ENCODE measurements around the gene STX7. TPM values are rescaled to one million over a fixed set of nuclear protein-coding genes. Genes with fewer than 3 reads are reported as not detected.
A peak's percentile ranks its signal among the peaks of the same experiment; 100 is the strongest.

Gene STX7
- total and polyA plus RNA-seq, 5 donors, result 14.2 to 69.7 (median 58.3) TPM

DNA sequence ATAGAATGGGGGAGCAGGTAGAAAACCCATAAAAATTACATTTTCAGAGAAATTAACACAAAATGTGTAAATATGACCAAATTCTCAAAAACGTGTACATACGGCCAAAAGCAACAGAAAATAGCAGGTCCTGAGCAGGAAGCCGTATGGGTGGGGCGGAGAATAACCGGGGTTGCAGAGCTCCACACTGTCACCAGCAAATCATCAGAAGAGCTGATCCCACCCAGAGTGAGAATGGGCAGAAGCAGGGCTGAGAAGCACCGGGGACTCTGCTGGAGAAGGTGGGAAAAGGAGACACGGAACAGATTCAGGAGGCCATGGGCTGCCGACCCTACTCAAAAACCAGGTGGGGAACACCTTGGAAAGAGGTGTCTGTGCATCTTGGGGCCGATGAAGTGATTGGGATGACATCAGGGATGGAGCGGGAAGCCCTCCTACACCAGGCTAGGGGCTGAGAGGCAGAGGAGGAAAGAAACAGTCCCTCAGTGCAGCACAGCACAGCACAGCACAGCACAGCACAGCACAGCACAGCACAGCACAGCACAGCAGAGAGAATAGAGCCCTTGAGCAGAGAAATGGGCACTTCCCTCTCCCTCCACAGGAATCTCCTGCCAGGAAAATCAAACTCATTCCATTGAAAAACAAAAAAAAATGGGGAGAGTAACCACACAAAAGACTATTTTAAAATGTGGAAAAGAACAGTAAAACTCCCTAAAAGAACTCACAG lies 22.3 kb downstream of the STX7 start:
- WGBS, result 55% methylated on average over 10 of the region's 10 CpGs
- H3K4me3 ChIP-seq (ENCODE audit: low read length), result no peak overlapping the region
- intact Hi-C loops (cut with DNase I), result no loop called here
- H3K4me1 ChIP-seq (ENCODE audit: control insufficient read depth, insufficient read depth, low read length), result peaks cover 15% of the 10 kb centered on the region
- peak overlapping the region; percentile 6 for H3K27ac ChIP-seq (ENCODE audit: low read length)
- H3K27me3 ChIP-seq (ENCODE audit: control insufficient read depth, insufficient read depth), result no peaks in the 10 kb centered on the region
- no peaks in the 10 kb centered on the region for H3K9me3 ChIP-seq (ENCODE audit: control insufficient read depth, low read length)
- DNase-seq, result peak; percentile 35 to 55 (median 46)
- peak; percentile 80 to 93 for ATAC-seq

DNA sequence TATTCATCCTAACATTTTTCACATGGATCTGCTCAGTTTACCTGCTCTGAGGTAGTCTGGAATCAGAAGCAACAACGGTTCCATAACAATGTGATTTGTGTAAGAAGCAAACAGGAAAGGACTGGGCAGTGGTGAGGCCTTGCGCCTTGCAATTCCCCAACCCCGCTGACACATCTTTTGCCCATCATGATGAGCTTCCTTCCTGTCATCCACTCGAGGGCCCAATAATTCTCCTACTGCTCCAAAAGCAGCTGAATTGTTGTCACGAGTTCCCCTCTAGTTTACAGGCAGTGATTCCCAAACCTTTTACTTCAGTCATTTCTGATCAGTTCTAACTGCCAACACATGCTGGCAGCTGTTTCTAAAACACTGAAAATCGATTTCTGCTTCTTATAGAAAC lies 22.9 kb downstream of the STX7 start:
- H3K4me1 ChIP-seq (ENCODE audit: control insufficient read depth, insufficient read depth, low read length), result peaks cover 15% of the 10 kb centered on the region
- peak; percentile 57 to 72 for ATAC-seq
- DNase-seq, result peak in 1 of 3 donors; percentile 39
- H3K27ac ChIP-seq (ENCODE audit: low read length), result no peak overlapping the region
- 39% methylated on average over 6 of the region's 6 CpGs for WGBS
- no peaks in the 10 kb centered on the region for H3K9me3 ChIP-seq (ENCODE audit: control insufficient read depth, low read length)
- H3K4me3 ChIP-seq (ENCODE audit: low read length), result no peak overlapping the region
- intact Hi-C loops (cut with DNase I), result no loop called here
- H3K27me3 ChIP-seq (ENCODE audit: control insufficient read depth, insufficient read depth), result no peaks in the 10 kb centered on the region

DNA sequence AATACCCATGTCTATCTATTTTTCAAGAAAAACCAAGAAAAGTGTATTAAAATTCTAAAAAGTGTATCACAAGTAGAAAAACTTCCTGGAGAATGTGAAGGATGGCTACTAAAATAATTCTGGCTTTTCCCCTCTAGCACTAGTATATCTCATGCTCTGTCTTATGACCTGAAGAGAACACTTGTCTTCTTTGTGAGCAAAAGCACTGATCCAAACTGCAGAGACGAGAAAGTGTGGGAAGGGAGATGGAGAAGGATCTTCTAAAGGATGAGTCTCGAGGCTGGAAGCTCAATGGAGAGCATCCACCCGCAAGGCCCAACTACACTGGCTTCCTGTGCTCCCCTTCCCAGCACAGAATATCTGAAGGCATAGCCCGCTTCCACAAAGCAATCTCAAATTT lies 23.5 kb downstream of the STX7 start:
- no peak overlapping the region for H3K27ac ChIP-seq (ENCODE audit: low read length)
- WGBS, result 93% methylated on average over 4 of the region's 4 CpGs
- no peak for ATAC-seq

DNA sequence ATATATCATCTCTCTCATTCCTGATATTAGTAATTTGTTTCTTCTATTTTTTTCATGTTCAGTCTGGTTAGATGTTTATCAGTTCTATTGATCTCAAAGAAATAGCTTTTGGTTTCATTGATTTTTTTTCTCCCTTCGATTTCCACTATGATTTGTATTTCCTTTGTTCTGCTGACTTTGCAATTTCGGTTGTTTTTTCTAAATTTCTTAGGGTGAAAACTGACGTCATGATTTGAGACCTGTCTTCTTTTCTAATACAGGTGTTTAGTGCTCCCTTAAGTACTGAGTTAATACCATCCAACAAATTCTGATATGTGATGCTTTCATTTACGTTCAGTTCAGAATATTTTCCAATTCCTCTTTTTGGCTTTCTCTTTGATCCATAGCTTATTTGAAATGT lies 25.2 kb downstream of the STX7 start:
- no peak overlapping the region for H3K27ac ChIP-seq (ENCODE audit: low read length)
- 85% methylated on average over 4 of the region's 4 CpGs for WGBS
- intact Hi-C loops (cut with DNase I), result loop anchor here in 2 of 4 donors (10.0 kb wide), 3 partner anchors 203 to 563 kb away; no protein-coding TSS in a partner anchor
- no peaks in the 10 kb centered on the region for H3K9me3 ChIP-seq (ENCODE audit: control insufficient read depth, low read length)
- no peak for DNase-seq
- no peak for ATAC-seq
- no peaks in the 10 kb centered on the region for H3K27me3 ChIP-seq (ENCODE audit: control insufficient read depth, insufficient read depth)
- H3K4me3 ChIP-seq (ENCODE audit: low read length), result no peak overlapping the region
- H3K4me1 ChIP-seq (ENCODE audit: control insufficient read depth, insufficient read depth, low read length), result peaks cover 15% of the 10 kb centered on the region

More for the DNA sequence above, 23.5 kb downstream of the STX7 start:
- Histone ChIP-seq H3K4me1 (ENCODE audit: control insufficient read depth, insufficient read depth, low read length) (peaks cover 15% of the 10 kb centered on the region), H3K4me3 (ENCODE audit: low read length) (no peak overlapping the region), H3K27me3 (ENCODE audit: control insufficient read depth, insufficient read depth) (no peaks in the 10 kb centered on the region), H3K9me3 (ENCODE audit: control insufficient read depth, low read length) (no peaks in the 10 kb centered on the region)
- no peak for DNase-seq
- intact Hi-C loops (cut with DNase I), result loop anchor here in 2 of 4 donors (10.0 kb wide), 3 partner anchors 205 to 565 kb away; no protein-coding TSS in a partner anchor

DNA sequence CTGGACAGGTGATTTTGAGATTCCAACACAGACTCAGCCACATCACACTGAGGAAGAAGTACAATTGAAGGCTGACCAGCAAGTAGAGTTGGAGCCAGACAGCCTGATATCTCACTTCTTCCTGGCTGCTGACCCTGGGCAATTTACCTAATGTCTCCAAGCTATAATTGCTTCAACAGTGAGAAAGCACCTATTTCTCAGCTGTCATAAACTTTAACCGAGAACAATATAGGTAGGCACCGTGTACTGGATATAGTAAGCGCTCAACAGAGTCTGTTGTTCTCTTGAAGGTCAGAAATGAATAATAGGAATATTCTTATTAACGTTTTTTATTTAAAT lies 28.3 kb downstream of the STX7 start:
- ATAC-seq, result no peak
- Histone ChIP-seq H3K4me1 (ENCODE audit: control insufficient read depth, insufficient read depth, low read length) (peaks cover 2% of the 10 kb centered on the region), H3K9me3 (ENCODE audit: control insufficient read depth, low read length) (no peaks in the 10 kb centered on the region), H3K4me3 (ENCODE audit: low read length) (no peak overlapping the region), H3K27me3 (ENCODE audit: control insufficient read depth, insufficient read depth) (no peaks in the 10 kb centered on the region), H3K27ac (ENCODE audit: low read length) (no peak overlapping the region)
- DNase-seq, result no peak
- intact Hi-C loops (cut with DNase I), result loop anchor here in 3 of 4 donors (5.0 to 10.0 kb wide), 4 partner anchors 182 to 560 kb away; no protein-coding TSS in a partner anchor
- 81% methylated on average over 4 of the region's 4 CpGs for WGBS

DNA sequence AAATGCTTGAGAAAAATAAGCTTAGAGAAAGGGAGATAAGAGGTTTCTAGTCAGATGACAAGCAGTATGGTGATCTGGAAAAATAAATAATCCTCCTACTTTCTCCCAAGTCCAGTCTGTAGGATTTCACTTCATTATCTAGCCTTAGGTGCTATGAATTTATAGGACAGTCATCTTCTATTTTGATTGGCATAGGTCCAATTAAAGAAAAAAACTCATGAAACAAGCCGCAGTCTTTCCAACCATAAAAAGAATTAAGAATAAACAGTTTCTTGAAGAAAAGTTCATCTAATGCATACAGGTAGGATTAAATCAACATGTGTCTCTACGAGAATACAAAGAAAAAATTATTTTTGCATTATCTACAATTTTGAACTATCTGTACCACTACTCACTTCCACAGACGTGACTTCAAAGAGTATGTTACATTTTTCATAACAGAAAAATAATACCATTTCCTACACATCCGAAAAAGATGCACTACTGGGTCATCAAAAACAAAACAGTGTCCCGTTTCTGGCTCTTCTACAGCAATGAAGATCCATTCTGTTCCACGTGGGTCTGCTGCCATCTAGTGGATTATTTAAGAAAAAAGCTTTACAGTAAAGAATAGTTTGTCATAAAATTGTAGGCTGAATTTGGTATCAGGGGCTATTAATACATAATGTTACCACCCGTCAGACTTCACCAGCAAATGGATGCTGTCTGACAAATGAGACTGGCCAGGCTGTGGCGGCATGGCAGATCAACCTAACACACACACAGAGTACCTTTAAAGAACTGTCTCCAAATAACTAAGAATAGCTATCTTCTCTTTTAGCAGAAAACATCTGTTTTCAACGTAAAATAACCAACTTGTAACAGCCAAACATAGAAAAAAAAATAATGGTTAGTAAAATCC lies 28.9 kb downstream of the STX7 start:
- 26% methylated on average over 9 of the region's 9 CpGs for WGBS
- no peaks in the 10 kb centered on the region for H3K27me3 ChIP-seq (ENCODE audit: control insufficient read depth, insufficient read depth)
- DNase-seq (no peak), ATAC-seq (peak; percentile 78 to 80)
- no peaks in the 10 kb centered on the region for H3K4me1 ChIP-seq (ENCODE audit: control insufficient read depth, insufficient read depth, low read length)
- no peaks in the 10 kb centered on the region for H3K9me3 ChIP-seq (ENCODE audit: control insufficient read depth, low read length)
- no peak overlapping the region for H3K27ac ChIP-seq (ENCODE audit: low read length)
- no peak overlapping the region for H3K4me3 ChIP-seq (ENCODE audit: low read length)
- intact Hi-C loops (cut with DNase I), result loop anchor here in 3 of 4 donors (5.0 to 10.0 kb wide), 4 partner anchors 182 to 559 kb away; no protein-coding TSS in a partner anchor

DNA sequence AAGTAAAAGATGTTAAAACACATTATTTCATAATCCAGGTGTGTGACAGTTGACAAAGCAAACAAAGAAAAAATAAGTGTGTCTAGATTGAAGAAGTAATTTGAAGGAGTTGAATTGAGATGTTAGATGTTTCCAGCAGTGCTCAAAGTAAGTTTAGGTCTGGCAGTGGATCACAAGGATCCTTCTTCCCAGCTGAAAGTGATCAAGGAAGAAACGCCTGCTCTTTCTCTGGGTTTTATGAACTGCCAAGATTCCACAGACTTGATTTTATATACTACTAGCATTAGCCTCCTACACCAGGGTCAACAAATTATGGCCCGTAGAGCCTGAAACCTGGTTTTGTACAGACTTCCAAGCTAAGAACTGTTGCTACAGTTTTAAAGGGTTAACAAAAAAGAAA lies 30.3 kb downstream of the STX7 start:
- ATAC-seq (no peak), DNase-seq (no peak)
- H3K27me3 ChIP-seq (ENCODE audit: control insufficient read depth, insufficient read depth), result no peaks in the 10 kb centered on the region
- no peak overlapping the region for H3K4me3 ChIP-seq (ENCODE audit: low read length)
- no peak overlapping the region for H3K27ac ChIP-seq (ENCODE audit: low read length)
- WGBS, result 71% methylated on average over 2 of the region's 2 CpGs
- intact Hi-C loops (cut with DNase I), result loop anchor here in 3 of 4 donors (5.0 to 10.0 kb wide), 4 partner anchors 180 to 558 kb away; no protein-coding TSS in a partner anchor
- no peaks in the 10 kb centered on the region for H3K9me3 ChIP-seq (ENCODE audit: control insufficient read depth, low read length)
- peaks cover 4% of the 10 kb centered on the region for H3K4me1 ChIP-seq (ENCODE audit: control insufficient read depth, insufficient read depth, low read length)

DNA sequence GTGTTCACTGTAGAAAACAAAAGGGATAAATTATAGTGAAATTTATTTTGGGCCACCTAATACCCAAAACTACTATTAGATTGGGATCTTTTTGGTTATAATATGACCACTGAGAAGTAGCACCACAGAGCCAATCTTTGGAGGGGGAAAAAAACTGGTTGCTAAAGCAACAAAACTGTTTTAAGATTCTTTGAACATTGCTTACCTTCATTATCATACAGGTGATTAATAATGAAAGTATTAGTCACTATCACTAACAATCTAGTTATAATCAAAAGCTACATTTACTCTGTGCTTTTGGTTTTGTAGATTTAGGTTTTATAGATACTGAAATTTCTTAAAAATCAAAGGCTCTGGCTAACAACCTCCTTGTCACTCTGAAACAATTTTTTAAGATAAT lies 31.7 kb downstream of the STX7 start:
- no peak overlapping the region for H3K27ac ChIP-seq (ENCODE audit: low read length)
- H3K27me3 ChIP-seq (ENCODE audit: control insufficient read depth, insufficient read depth), result no peaks in the 10 kb centered on the region
- ATAC-seq, result no peak
- H3K4me3 ChIP-seq (ENCODE audit: low read length), result no peak overlapping the region
- intact Hi-C loops (cut with DNase I), result loop anchor here in 3 of 4 donors (5.0 to 10.0 kb wide), 4 partner anchors 179 to 556 kb away; no protein-coding TSS in a partner anchor
- no peak for DNase-seq
- H3K9me3 ChIP-seq (ENCODE audit: control insufficient read depth, low read length), result no peaks in the 10 kb centered on the region
- peaks cover 4% of the 10 kb centered on the region for H3K4me1 ChIP-seq (ENCODE audit: control insufficient read depth, insufficient read depth, low read length)

DNA sequence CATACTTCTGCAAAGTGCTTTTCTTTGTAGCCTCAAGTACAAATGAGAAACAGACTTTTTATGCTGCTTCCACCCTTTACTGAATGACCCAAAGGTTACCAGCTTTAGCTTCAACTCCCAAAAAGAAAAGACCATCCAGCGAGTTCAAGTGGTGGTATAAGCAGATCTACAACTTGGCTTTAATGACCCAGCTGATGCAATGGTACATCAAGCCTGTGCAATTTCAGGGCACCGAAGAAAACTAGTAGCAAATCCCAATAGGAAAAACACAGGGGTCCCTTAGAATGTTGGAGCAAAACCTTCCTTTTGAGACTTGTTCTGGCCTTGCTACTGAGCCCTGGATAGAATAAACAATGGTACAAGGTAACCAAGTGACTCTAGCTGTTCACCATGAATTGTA lies 33.8 kb downstream of the STX7 start:
- H3K4me1 ChIP-seq (ENCODE audit: control insufficient read depth, insufficient read depth, low read length), result peaks cover 4% of the 10 kb centered on the region
- ATAC-seq, result no peak
- intact Hi-C loops (cut with DNase I), result loop anchor here in 1 of 4 donors (10.0 kb wide), 1 partner anchor 184 kb away; no protein-coding TSS in a partner anchor

DNA sequence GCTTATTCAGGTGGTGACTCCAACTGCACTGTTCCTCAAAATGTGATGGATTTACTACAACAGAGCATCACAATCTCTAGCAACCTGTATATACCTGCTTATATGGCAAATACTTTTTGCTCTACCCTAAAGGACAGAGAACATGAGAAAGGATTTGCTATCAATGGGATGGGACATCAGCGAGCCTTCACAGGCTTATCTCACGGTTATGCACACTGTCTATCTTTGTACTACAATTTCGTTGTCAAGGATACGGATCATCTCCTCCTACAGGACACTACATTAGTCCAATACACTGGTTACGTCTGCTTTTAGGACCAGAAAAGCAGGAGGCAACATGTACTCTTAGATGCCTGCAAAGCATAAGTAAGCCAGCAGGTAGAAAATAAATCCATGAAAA lies 34.2 kb downstream of the STX7 start:
- H3K4me3 ChIP-seq (ENCODE audit: low read length), result no peak overlapping the region
- 64% methylated on average over 5 of the region's 5 CpGs for WGBS
- DNase-seq (no peak), ATAC-seq (peak in 1 of 2 donors; percentile 23)
- H3K27me3 ChIP-seq (ENCODE audit: control insufficient read depth, insufficient read depth), result no peaks in the 10 kb centered on the region
- intact Hi-C loops (cut with DNase I), result loop anchor here in 1 of 4 donors (10.0 kb wide), 1 partner anchor 184 kb away; no protein-coding TSS in a partner anchor
- no peak overlapping the region for H3K27ac ChIP-seq (ENCODE audit: low read length)
- H3K9me3 ChIP-seq (ENCODE audit: control insufficient read depth, low read length), result no peaks in the 10 kb centered on the region
- peaks cover 4% of the 10 kb centered on the region for H3K4me1 ChIP-seq (ENCODE audit: control insufficient read depth, insufficient read depth, low read length)

More for the DNA sequence above, 33.8 kb downstream of the STX7 start:
- Histone ChIP-seq H3K4me3 (ENCODE audit: low read length) (no peak overlapping the region), H3K27ac (ENCODE audit: low read length) (no peak overlapping the region), H3K27me3 (ENCODE audit: control insufficient read depth, insufficient read depth) (no peaks in the 10 kb centered on the region), H3K9me3 (ENCODE audit: control insufficient read depth, low read length) (no peaks in the 10 kb centered on the region)
- 93% methylated on average over 2 of the region's 2 CpGs for WGBS
- DNase-seq, result no peak

DNA sequence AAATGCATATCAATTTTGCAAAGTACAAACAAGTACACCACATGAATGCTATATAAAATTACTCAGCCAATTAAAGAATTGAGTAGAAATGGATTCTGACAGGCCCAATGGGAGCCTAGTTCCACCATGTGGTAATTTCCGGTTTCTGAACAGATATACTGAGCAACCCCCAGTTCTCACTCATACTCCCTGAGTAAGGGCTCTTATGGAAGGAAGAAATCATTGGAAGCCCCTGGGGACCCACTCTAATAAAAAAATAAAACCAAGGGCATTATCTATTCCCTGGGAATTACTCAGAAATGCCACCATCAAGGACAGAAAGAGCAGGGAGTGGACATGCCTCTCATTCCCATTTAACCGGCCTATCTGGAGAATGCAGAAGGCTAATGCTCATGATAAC lies 34.6 kb downstream of the STX7 start:
- H3K9me3 ChIP-seq (ENCODE audit: control insufficient read depth, low read length), result no peaks in the 10 kb centered on the region
- ATAC-seq (no peak), DNase-seq (no peak)
- intact Hi-C loops (cut with DNase I), result loop anchor here in 1 of 4 donors (10.0 kb wide), 1 partner anchor 183 kb away; no protein-coding TSS in a partner anchor
- no peaks in the 10 kb centered on the region for H3K27me3 ChIP-seq (ENCODE audit: control insufficient read depth, insufficient read depth)
- 80% methylated on average over 2 of the region's 2 CpGs for WGBS
- H3K4me3 ChIP-seq (ENCODE audit: low read length), result no peak overlapping the region
- peaks cover 4% of the 10 kb centered on the region for H3K4me1 ChIP-seq (ENCODE audit: control insufficient read depth, insufficient read depth, low read length)
- H3K27ac ChIP-seq (ENCODE audit: low read length), result no peak overlapping the region
